ENCODE data around the gene C5orf52. TPM values are rescaled to one million over a fixed set of nuclear protein-coding genes. Genes with fewer than 3 reads are reported as not detected.

C5orf52 gene
- not detected in 2 replicates for total RNA-seq

DNA sequence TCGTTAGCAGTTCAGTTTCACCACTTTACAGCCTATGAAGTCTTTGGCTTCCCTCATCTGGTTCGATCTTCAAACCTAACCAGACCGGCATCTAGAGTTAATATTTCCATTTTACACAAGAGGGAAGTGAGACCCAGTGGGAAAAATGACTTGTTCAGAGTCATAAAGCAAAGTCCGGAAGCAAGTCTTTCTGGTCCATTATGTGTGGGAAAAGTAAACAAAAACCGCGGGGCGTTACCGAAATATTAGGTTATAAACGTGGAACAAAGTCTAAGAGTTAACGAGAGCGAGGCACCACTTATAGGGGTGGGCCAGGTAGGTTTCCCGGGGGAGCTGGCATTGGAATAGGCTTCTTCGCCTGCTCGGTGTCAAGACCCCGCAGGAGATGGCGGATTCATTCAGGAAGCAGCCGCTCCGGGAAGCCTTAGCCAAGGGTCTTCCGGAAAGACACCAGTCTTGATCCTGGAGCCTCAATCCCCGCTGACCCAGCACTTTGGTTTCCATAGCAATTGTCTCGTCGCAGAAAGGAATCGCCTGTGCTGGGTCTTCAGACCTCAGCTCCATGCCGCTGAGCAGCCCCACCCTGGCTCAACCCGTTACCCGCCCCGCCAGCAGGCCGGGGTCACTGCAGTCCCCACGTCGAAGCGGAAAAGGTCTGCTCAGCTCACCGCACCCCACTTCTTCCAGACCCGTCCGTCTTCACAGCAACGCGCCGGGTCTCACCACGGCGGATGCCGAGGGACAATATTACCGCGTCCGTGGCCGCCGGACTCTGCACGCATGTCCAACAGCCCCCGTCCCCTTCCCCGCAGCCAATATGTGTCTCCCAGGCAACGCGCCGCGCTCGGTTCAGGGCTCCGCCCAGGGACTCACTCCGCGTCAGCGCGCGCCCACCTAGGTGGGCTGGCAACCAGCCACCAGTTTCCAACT, at the start of gene C5orf52:
C5orf52 (plus strand) TSS at position 872 of the 930 bp plus-strand sequence. CDS start 82 bp downstream, outside the sequence.

DNA sequence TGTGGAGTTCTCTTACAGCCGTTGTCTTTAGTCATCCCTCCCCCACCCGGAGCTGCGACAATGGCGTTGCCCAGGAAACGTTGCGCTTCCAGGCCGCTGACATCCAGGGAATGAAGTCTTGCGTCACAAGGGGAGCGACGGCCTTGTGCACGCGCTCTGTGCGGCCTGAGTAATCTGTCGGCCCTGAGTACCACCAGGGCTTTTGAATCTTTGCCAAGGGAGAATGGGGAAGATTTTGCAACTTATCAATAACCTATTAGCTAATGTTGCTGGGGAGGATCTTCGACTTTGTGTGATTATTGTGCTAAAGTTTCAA, 19.0 kb upstream of the C5orf52 start, which contains the start of gene SOX30:
SOX30 (minus strand) TSS at position 62 of the 316 bp plus-strand sequence. CDS start 360 bp downstream, outside the sequence.

Other genes with a start within 250 kb of the C5orf52 start
- 0.13 TPM in 1 of 2 replicates, not detected in the other for gene NIPAL4, start 211.3 kb upstream of the C5orf52 start, total RNA-seq
- gene ADAM19, start 95.8 kb upstream of the C5orf52 start, total RNA-seq, result 8.5 and 57.0 TPM in 2 replicates
- gene SOX30, start 19.1 kb upstream of the C5orf52 start, total RNA-seq, result not detected in 2 replicates
- gene THG1L, start 59.9 kb downstream of the C5orf52 start, total RNA-seq, result 15.2 and 17.7 TPM in 2 replicates
- gene LSM11, start 72.2 kb downstream of the C5orf52 start, total RNA-seq, result 2.3 and 4.3 TPM in 2 replicates
- 39.8 and 53.7 TPM in 2 replicates for gene CLINT1, start 187.6 kb downstream of the C5orf52 start, total RNA-seq